Neuronal stem cell (in vitro differentiated cells): ENCODE data around the gene RB1.
"Not testable (repeated sequence)": the region's sequence is repeated elsewhere in the genome, so short reads cannot be mapped to it uniquely, and the experiment has no call there.

ENCODE experiments used
- DNase-seq: peaks from one replicate; pipeline ENCODE4 v3.0.0-alpha.2; 2013; ENCODE audit warnings: low spot score
- H2AFZ ChIP-seq: one replicate; pipeline ENCODE4 v1.6.1; 2013; ENCODE audit warnings: mild to moderate bottlenecking, low read length, inconsistent platforms
- H2AK5ac ChIP-seq: 2 replicates; pipeline ENCODE4 v1.6.1; 2013; ENCODE audit warnings: low read depth, mild to moderate bottlenecking, inconsistent platforms, low read length, moderate library complexity, mixed read lengths
- H2BK120ac ChIP-seq: 2 replicates; pipeline ENCODE4 v1.6.1; 2013; ENCODE audit warnings: low read depth, mild to moderate bottlenecking, inconsistent platforms, low read length, moderate library complexity, mixed read lengths
- H2BK12ac ChIP-seq: one replicate; pipeline ENCODE4 v1.6.1; 2013; ENCODE audit warnings: low read length, inconsistent platforms
- H2BK15ac ChIP-seq: 2 replicates; pipeline ENCODE4 v1.6.1; 2013; ENCODE audit warnings: mild to moderate bottlenecking, low read length, inconsistent platforms, mixed read lengths
- H2BK5ac ChIP-seq: one replicate; pipeline ENCODE4 v1.6.1; 2013; ENCODE audit warnings: inconsistent platforms, mild to moderate bottlenecking, low read length, moderate library complexity
- H3K14ac ChIP-seq: one replicate; pipeline ENCODE4 v1.6.1; 2013; ENCODE audit warnings: low read length, inconsistent platforms
- H3K18ac ChIP-seq: 2 replicates; pipeline ENCODE4 v1.6.1; 2013; ENCODE audit warnings: low read length, inconsistent platforms
- H3K23ac ChIP-seq: 2 replicates; pipeline ENCODE4 v1.6.1; 2013; ENCODE audit warnings: low read depth, mild to moderate bottlenecking, mixed read lengths, low read length, inconsistent platforms; ENCODE audit not compliant: poor library complexity
- H3K27ac ChIP-seq: replicated peaks from 3 replicates; pipeline ENCODE4 v1.5.1; 2013; ENCODE audit warnings: low read length, inconsistent platforms
- H3K27me3 ChIP-seq, 3 experiments: 2 replicates each; pipeline ENCODE4 v1.6.1; 2013; ENCODE audit warnings: low read length in 3 of 3, mild to moderate bottlenecking in 2 of 3, inconsistent platforms in 1 of 3, low read depth in 1 of 3, mixed read lengths in 1 of 3, moderate library complexity in 1 of 3; ENCODE audit not compliant: control insufficient read depth in 3 of 3, insufficient read depth in 3 of 3
- H3K36me3 ChIP-seq, 2 donors: replicated peaks in 1 of 2; 2 replicates each; pipeline ENCODE4 v1.6.1; 2013; ENCODE audit warnings: low read length in 2 of 2; ENCODE audit not compliant: control insufficient read depth in 2 of 2, insufficient read depth in 2 of 2
- H3K4ac ChIP-seq: 2 replicates; pipeline ENCODE4 v1.6.1; 2013; ENCODE audit warnings: inconsistent platforms, mild to moderate bottlenecking, low read length, moderate library complexity
- H3K4me1 ChIP-seq, 2 donors: 1 replicate in 1 of 2; 2 replicates in 1 of 2; pipeline ENCODE4 v1.6.1; 2013; ENCODE audit warnings: low read length in 2 of 2, low read depth in 1 of 2; ENCODE audit not compliant: control insufficient read depth in 2 of 2, insufficient read depth in 1 of 2
- H3K4me2 ChIP-seq: one replicate; pipeline ENCODE4 v1.6.1; 2013; ENCODE audit warnings: mild to moderate bottlenecking, low read length, inconsistent platforms; ENCODE audit not compliant: insufficient read depth, poor library complexity, severe bottlenecking
- H3K4me3 ChIP-seq, 2 donors: 2 replicates each; pipeline ENCODE4 v1.5.1; 2013; ENCODE audit warnings: low read length in 2 of 2, mild to moderate bottlenecking in 2 of 2, inconsistent platforms in 1 of 2, moderate library complexity in 1 of 2
- H3K79me1 ChIP-seq: one replicate; pipeline ENCODE4 v1.6.1; 2013; ENCODE audit warnings: low read depth, mild to moderate bottlenecking, inconsistent platforms, low read length, moderate library complexity
- H3K9ac ChIP-seq: one replicate; pipeline ENCODE4 v1.6.1; 2013; ENCODE audit warnings: mild to moderate bottlenecking, low read depth, low read length, inconsistent platforms; ENCODE audit not compliant: poor library complexity
- H3K9me3 ChIP-seq, 2 donors: replicated peaks in 1 of 2; 2 replicates each; pipeline versions ENCODE3 to v1.6.1; 2013; ENCODE audit warnings: low read length in 2 of 2, mild to moderate bottlenecking in 2 of 2, inconsistent platforms in 1 of 2, low read depth in 1 of 2, mixed read lengths in 1 of 2, moderate library complexity in 1 of 2; ENCODE audit not compliant: control insufficient read depth in 2 of 2, insufficient read depth in 1 of 2
- H4K8ac ChIP-seq: one replicate; pipeline ENCODE4 v1.6.1; 2013; ENCODE audit warnings: low read depth, mild to moderate bottlenecking, inconsistent platforms, low read length, moderate library complexity
- H4K91ac ChIP-seq: one replicate; pipeline ENCODE4 v1.6.1; 2013; ENCODE audit warnings: low read length, low read depth, mild to moderate bottlenecking, inconsistent platforms; ENCODE audit not compliant: poor library complexity
- WGBS, 2 donors: extraction: QIAGEN DNeasy Blood & Tissue Kit; methylation state at CpG; one replicate each; pipeline ENCODE4 v1.1.7; 2013; ENCODE audit warnings: missing lambda C conversion rate in 2 of 2, mixed read lengths in 1 of 2; ENCODE audit not compliant: insufficient read length in 2 of 2, insufficient replicate concordance in 1 of 2; ENCODE audit errors: extremely low coverage in 2 of 2; 5-methylcytosine and 5-hydroxymethylcytosine counted together

RB1 gene

DNA sequence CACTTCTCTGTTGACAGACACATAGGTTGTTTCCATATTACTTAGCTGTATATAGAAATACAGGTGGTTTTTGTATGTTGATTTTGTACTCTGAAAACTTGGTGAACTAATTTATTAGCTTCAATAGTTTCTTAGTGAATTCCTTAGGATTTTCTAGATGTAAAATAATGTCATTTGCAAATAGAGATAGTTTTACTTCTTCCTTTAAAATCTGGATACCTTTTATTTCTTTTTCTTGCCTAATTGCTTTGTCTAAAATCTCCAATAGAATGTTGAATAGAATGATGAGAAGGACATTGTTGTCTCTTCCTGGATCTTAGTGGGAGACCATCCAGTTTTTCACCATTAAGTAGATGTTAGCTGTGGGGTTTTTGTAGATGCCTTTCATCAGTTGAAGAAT, 18.7 kb downstream of the RB1 start:
- H4K91ac ChIP-seq = no peak overlapping the region
- no peak overlapping the region for H2BK12ac ChIP-seq
- no peak overlapping the region for H3K9ac ChIP-seq
- H3K14ac ChIP-seq = no peak overlapping the region
- H2AFZ ChIP-seq = no peak overlapping the region
- no peaks in the 10 kb centered on the region for H3K27me3 ChIP-seq
- peaks cover 7 to 30% of the 10 kb centered on the region in 2 donors for H3K36me3 ChIP-seq
- no peak overlapping the region for H2AK5ac ChIP-seq
- no peak overlapping the region for H2BK5ac ChIP-seq
- no peak overlapping the region for H2BK120ac ChIP-seq
- H3K9me3 ChIP-seq = peaks cover 14 to 35% of the 10 kb centered on the region in 2 donors
- H3K4me1 ChIP-seq = no peaks in the 10 kb centered on the region
- H3K18ac ChIP-seq = no peak overlapping the region
- H2BK15ac ChIP-seq = no peak overlapping the region
- no peak overlapping the region for H3K4me3 ChIP-seq
- no peak overlapping the region for H3K23ac ChIP-seq
- H4K8ac ChIP-seq = no peak overlapping the region
- H3K4me2 ChIP-seq = no peak overlapping the region
- DNase-seq = no peak
- H3K4ac ChIP-seq = no peak overlapping the region
- peaks cover 4% of the 10 kb centered on the region for H3K79me1 ChIP-seq
- H3K27ac ChIP-seq = no peak overlapping the region

DNA sequence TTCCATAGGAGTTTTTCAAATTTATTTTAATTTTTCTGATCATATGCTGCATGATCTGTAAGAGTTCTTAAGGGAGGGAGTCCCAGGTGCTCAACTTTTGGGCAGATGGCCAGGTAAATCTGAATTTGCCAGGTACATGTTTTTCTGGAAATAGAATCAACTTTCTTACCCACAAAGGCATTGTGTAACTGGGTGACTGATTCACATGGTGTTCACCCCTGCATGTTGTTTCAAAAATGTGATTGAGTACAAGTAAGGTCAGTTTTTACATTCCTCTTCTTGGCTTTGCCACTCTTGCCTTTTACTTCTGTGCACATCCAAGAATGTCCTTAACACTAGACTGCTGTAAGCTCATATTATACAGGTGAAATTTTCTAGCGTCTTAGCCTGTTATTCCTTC, 30.4 kb downstream of the RB1 start:
- H3K79me1 ChIP-seq = no peaks in the 10 kb centered on the region
- no peak overlapping the region for H4K8ac ChIP-seq
- no peak overlapping the region for H2BK15ac ChIP-seq
- no peak overlapping the region for H3K4ac ChIP-seq
- no peak overlapping the region for H3K9ac ChIP-seq
- no peak overlapping the region for H3K4me2 ChIP-seq
- H3K27ac ChIP-seq = no peak overlapping the region
- H2BK12ac ChIP-seq = no peak overlapping the region
- no peaks in the 10 kb centered on the region for H3K27me3 ChIP-seq
- no peaks in the 10 kb centered on the region for H3K4me1 ChIP-seq
- H2BK5ac ChIP-seq = no peak overlapping the region
- peaks cover 0 to 20% of the 10 kb centered on the region in 2 donors for H3K9me3 ChIP-seq
- H3K18ac ChIP-seq = no peak overlapping the region
- no peak overlapping the region for H4K91ac ChIP-seq
- WGBS, 2 donors = no CpG with 5 or more reads among the region's 1 CpG
- H2BK120ac ChIP-seq = no peak overlapping the region
- H3K23ac ChIP-seq = no peak overlapping the region
- no peak overlapping the region for H2AFZ ChIP-seq
- H3K14ac ChIP-seq = no peak overlapping the region
- H2AK5ac ChIP-seq = no peak overlapping the region
- DNase-seq = no peak
- H3K4me3 ChIP-seq = no peak overlapping the region
- H3K36me3 ChIP-seq = no peaks in the 10 kb centered on the region

DNA sequence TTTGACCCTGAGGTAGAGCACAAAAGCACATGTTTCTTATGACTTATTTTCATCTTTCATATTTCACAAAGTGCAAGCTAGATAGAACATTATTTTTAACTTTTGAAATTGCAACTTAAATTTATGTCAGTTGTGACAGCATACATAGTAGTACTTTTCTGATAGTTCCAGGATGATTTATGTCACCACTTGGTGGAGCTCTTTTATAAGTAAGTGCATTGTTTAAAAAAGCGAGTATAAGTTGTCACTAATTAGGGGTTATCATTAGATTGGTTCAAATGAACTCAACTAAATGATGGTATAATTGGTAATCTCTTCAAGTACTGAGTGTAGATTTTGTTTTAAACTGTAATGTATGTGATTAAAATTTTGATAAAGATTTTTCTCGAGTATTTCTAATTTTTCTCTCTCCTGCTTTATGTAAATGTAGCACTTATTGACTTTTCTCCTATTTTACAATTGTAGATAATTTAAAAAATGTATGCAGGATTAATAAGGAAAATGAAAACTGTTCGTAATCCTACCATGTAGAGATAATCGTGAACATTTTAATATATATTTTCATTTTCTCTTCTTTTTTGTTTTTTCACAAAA, 31.1 kb downstream of the RB1 start:
- Histone ChIP-seq H3K4me3 (no peak overlapping the region), H3K36me3 (no peaks in the 10 kb centered on the region), H3K14ac (no peak overlapping the region), H3K27ac (no peak overlapping the region), H2BK12ac (no peak overlapping the region), H3K4me2 (no peak overlapping the region), H3K27me3 (no peaks in the 10 kb centered on the region), H4K8ac (no peak overlapping the region), H3K18ac (no peak overlapping the region), H2BK5ac (no peak overlapping the region), H2BK15ac (no peak overlapping the region), H2AK5ac (no peak overlapping the region), H4K91ac (no peak overlapping the region), H2BK120ac (no peak overlapping the region), H3K23ac (no peak overlapping the region), H3K4ac (no peak overlapping the region), H3K79me1 (no peaks in the 10 kb centered on the region), H3K9me3 (peaks cover 0 to 20% of the 10 kb centered on the region in 2 donors), H3K4me1 (no peaks in the 10 kb centered on the region), H3K9ac (no peak overlapping the region), H2AFZ (no peak overlapping the region)
- no CpG with 5 or more reads among the region's 4 CpGs for WGBS, 2 donors
- no peak for DNase-seq

DNA sequence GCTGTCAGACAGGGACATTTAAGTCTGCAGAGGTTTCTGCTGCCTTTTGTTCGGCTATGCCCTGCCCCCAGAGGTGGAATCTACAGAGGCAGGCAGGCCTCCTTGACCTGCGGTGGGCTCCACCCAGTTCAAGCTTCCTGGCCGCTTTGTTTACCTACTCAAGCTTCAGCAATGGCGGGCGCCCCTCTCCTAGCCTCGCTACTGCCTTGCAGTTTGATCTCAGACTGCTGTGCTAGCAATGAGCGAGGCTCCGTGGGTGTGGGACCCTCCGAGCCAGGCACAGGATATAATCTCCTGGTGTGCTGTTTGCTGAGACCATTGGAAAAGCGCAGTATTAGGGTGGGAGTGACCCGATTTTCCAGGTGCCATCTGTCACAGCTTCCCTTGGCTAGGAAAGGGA, 35.6 kb downstream of the RB1 start:
- not testable (repeated sequence) for DNase-seq, H2BK15ac ChIP-seq, H2AK5ac ChIP-seq, H2AFZ ChIP-seq, H3K4me2 ChIP-seq, H3K9ac ChIP-seq, H3K4me3 ChIP-seq, H3K27ac ChIP-seq, H3K4me1 ChIP-seq, H3K14ac ChIP-seq, H3K18ac ChIP-seq, H3K36me3 ChIP-seq, H4K8ac ChIP-seq, H2BK120ac ChIP-seq, H2BK12ac ChIP-seq, H3K27me3 ChIP-seq, H3K23ac ChIP-seq, H3K4ac ChIP-seq, H3K79me1 ChIP-seq, H4K91ac ChIP-seq, H2BK5ac ChIP-seq
- H3K9me3 ChIP-seq = peaks cover 0 to 11% of the 10 kb centered on the region in 2 donors
- no CpG with 5 or more reads among the region's 11 CpGs for WGBS, 2 donors
